Smooth muscle cell (in vitro differentiated cells): ENCODE results near the gene ARCN1. TPM values are rescaled to one million over a fixed set of nuclear protein-coding genes. Genes with fewer than 3 reads are reported as not detected.

ENCODE experiments used
- DNase-seq: peaks from one replicate; lab custom pipeline; 2025; ENCODE audit not compliant: unreplicated experiment; lab: John Stamatoyannopoulos, UW
- H2AFZ ChIP-seq: fragments of 200-600 bp; sonication (generic); 2 replicates; pipeline ENCODE4 v1.6.0; 2016; ENCODE audit warnings: antibody characterized with exemption, low read depth, mild to moderate bottlenecking
- H3F3A ChIP-seq: fragments of 200-600 bp; sonication (generic); 2 replicates; pipeline ENCODE4 v1.6.0; 2017; ENCODE audit warnings: antibody characterized with exemption, low read depth
- H3K27ac ChIP-seq: fragments of 200-600 bp; sonication (generic); 2 replicates; pipeline ENCODE4 v1.5.1; 2016; ENCODE audit warnings: low read depth, mild to moderate bottlenecking
- H3K27me3 ChIP-seq: fragments of 200-600 bp; sonication (generic); 2 replicates; pipeline ENCODE4 v1.6.1; 2016; ENCODE audit warnings: low read depth, mild to moderate bottlenecking
- H3K36me3 ChIP-seq: fragments of 200-600 bp; sonication (generic); 2 replicates; pipeline ENCODE4 v1.5.1; 2016; ENCODE audit warnings: low read depth
- H3K4me1 ChIP-seq: fragments of 200-600 bp; sonication (generic); 2 replicates; pipeline ENCODE4 v1.5.1; 2016; ENCODE audit warnings: low read depth
- H3K4me2 ChIP-seq: fragments of 200-600 bp; sonication (generic); 2 replicates; pipeline ENCODE4 v1.6.0; 2016; ENCODE audit warnings: mild to moderate bottlenecking
- H3K4me3 ChIP-seq: fragments of 200-600 bp; sonication (generic); 2 replicates; pipeline ENCODE4 v1.5.1; 2016; ENCODE audit warnings: mild to moderate bottlenecking
- H3K79me2 ChIP-seq: fragments of 200-600 bp; sonication (generic); 2 replicates; pipeline ENCODE4 v1.6.0; 2016; ENCODE audit warnings: low read depth, mild to moderate bottlenecking
- H3K9ac ChIP-seq: fragments of 200-600 bp; sonication (generic); 2 replicates; pipeline ENCODE4 v1.6.0; 2016; ENCODE audit warnings: low read depth
- H3K9me3 ChIP-seq: fragments of 200-600 bp; sonication (generic); replicated peaks from 2 replicates; pipeline ENCODE4 v1.5.1; 2016; ENCODE audit warnings: low read depth
- H4K20me1 ChIP-seq: fragments of 200-600 bp; sonication (generic); 2 replicates; pipeline ENCODE4 v1.6.0; 2016; ENCODE audit warnings: low read depth
- WGBS: methylation state at CpG from one replicate; pipeline ENCODE4 v1.1.7; 2016; ENCODE audit warnings: low lambda C conversion rate; 5-methylcytosine and 5-hydroxymethylcytosine counted together
- polyA plus RNA-seq: library from polyadenylated mRNA; unstranded; fragments of >200 nt; fragmentation: Nextera tagmentation; extraction: Ambion mirVana; gene quantifications from 2 replicates; pipeline ENCODE4 v1.2.1, GENCODE V29; 2016
- total RNA-seq: library from RNA; depleted of rRNA; stranded (reverse); fragments of >200 nt; gene quantifications from 2 replicates; pipeline ENCODE4 v1.2.3, GENCODE V29; 2014
- TF ChIP-seq, protein P1 (sequence below): fragments of 200-600 bp; sonication (generic); IDR thresholded peaks from 2 replicates; pipeline ENCODE4 v1.5.1; 2017; ENCODE audit warnings: borderline replicate concordance, mild to moderate bottlenecking, antibody characterized with exemption; ENCODE audit not compliant: insufficient read depth, poor library complexity, severe bottlenecking

Gene ARCN1
- total and polyA plus RNA-seq, 2 experiments from 2014 or later = 285 to 314 TPM

DNA sequence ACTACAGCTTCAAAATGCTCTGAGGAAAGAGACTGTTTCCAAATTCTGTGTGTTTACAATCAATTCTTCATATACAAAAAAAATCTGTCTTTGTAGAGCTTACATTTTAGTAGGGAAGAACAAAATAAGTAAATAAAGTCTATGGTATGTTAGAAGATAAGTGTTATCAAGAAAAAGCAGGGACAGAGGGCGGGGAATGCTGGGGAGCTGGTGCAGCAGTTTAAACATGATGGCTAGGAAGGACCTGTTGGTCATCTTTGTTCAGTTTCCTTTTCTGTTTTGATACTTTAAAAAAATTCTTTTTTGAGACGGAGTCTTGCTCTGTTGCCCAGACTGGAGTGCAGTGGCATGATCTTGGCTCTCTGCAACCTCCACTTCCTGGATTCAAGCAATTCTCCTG, 25.1 kb upstream of the ARCN1 start:
- H3K9me3 ChIP-seq = no peaks in the 10 kb centered on the region
- no peaks in the 10 kb centered on the region for H3K36me3 ChIP-seq
- no peak overlapping the region for H2AFZ ChIP-seq
- no peak for DNase-seq
- 98% methylated on average over 2 of the region's 2 CpGs for WGBS
- no peaks in the 10 kb centered on the region for H3K79me2 ChIP-seq
- no peaks in the 10 kb centered on the region for H3F3A ChIP-seq
- H3K4me2 ChIP-seq = no peak overlapping the region
- TF ChIP-seq, protein P1, sequence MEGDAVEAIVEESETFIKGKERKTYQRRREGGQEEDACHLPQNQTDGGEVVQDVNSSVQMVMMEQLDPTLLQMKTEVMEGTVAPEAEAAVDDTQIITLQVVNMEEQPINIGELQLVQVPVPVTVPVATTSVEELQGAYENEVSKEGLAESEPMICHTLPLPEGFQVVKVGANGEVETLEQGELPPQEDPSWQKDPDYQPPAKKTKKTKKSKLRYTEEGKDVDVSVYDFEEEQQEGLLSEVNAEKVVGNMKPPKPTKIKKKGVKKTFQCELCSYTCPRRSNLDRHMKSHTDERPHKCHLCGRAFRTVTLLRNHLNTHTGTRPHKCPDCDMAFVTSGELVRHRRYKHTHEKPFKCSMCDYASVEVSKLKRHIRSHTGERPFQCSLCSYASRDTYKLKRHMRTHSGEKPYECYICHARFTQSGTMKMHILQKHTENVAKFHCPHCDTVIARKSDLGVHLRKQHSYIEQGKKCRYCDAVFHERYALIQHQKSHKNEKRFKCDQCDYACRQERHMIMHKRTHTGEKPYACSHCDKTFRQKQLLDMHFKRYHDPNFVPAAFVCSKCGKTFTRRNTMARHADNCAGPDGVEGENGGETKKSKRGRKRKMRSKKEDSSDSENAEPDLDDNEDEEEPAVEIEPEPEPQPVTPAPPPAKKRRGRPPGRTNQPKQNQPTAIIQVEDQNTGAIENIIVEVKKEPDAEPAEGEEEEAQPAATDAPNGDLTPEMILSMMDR = no peak
- no peaks in the 10 kb centered on the region for H4K20me1 ChIP-seq
- H3K27ac ChIP-seq = no peak overlapping the region
- H3K27me3 ChIP-seq = no peaks in the 10 kb centered on the region
- no peak overlapping the region for H3K4me3 ChIP-seq
- no peaks in the 10 kb centered on the region for H3K4me1 ChIP-seq
- no peak overlapping the region for H3K9ac ChIP-seq

DNA sequence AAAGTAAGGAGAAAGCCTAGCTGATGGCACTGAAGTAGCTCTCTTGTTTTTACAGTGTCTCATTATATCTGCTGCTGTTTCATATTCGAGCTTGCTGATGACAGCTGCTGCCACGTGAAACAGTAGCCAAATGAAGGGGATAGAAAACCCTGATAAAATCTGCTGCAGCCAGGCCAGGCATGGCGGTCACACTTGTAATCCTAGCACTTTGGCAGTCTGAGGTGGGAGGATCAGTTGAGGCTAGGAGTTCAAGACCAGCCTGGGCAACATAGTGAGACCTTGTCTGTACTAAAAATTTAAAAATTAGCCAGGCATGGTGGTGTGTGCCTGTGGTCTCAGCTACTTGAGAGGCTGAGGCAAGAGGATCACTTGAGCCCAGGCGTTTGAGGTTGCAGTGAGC, 19.9 kb upstream of the ARCN1 start:
- H3K9ac ChIP-seq = no peak overlapping the region
- H3K4me3 ChIP-seq = no peak overlapping the region
- H2AFZ ChIP-seq = no peak overlapping the region
- no peaks in the 10 kb centered on the region for H3K79me2 ChIP-seq
- H3K36me3 ChIP-seq = peaks cover 6% of the 10 kb centered on the region
- H3F3A ChIP-seq = no peaks in the 10 kb centered on the region
- no peaks in the 10 kb centered on the region for H3K4me1 ChIP-seq
- no peak for DNase-seq
- no peak overlapping the region for H3K4me2 ChIP-seq
- no peaks in the 10 kb centered on the region for H3K27me3 ChIP-seq
- H4K20me1 ChIP-seq = no peaks in the 10 kb centered on the region
- WGBS = 77% methylated on average over 4 of the region's 4 CpGs
- no peak overlapping the region for H3K27ac ChIP-seq
- TF ChIP-seq, protein P1 = no peak
- H3K9me3 ChIP-seq = no peaks in the 10 kb centered on the region

DNA sequence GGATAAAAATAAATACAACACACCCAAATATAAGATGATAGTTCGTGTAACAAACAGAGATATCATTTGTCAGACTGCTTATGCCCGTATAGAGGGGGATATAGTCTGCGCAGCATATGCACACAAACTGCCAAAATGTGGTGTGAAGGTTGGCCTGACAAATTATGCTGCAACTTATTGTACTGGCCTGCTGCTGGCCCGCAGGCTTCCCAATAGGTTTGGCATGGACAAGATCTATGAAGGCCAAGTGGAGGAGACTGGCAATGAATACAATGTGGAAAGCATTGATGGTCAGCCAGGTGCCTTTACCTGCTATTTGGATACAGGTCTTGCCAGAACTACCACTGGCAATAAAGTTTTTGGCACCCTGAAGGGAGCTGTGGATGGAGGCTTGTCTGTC, 11.4 kb upstream of the ARCN1 start:
- TF ChIP-seq, protein P1 = no peak

DNA sequence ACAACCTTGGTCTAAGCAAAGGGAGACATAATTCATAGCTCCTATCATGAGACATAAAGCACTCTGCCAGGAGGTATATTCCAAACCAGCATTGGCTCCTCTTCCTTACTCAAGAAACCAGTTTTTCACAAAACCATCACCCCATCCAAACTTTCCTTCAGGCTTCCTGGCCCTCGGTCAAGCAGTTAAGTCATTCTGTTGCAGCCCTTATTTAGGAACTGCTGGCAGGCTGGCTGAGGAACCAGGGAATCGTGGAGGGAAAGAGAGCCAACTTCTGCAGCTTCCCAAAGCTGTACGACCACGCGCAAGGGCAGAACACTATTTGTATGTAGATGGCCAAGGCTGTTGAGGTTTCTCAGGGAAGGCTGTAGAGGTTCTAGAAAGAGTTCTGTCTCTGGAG, 7.2 kb upstream of the ARCN1 start:
- H3K4me2 ChIP-seq = peak overlapping the region; percentile 94
- no peaks in the 10 kb centered on the region for H3K4me1 ChIP-seq
- no peak overlapping the region for H3K4me3 ChIP-seq
- peak overlapping the region; percentile 95 for H3K9ac ChIP-seq
- TF ChIP-seq, protein P1 = no peak
- no peaks in the 10 kb centered on the region for H3K27me3 ChIP-seq
- no peak overlapping the region for H3K27ac ChIP-seq
- H3K36me3 ChIP-seq = no peaks in the 10 kb centered on the region
- no peaks in the 10 kb centered on the region for H3K9me3 ChIP-seq
- H3K79me2 ChIP-seq = no peaks in the 10 kb centered on the region
- WGBS = 88% methylated on average over 5 of the region's 5 CpGs
- H2AFZ ChIP-seq = no peak overlapping the region
- H3F3A ChIP-seq = no peaks in the 10 kb centered on the region
- H4K20me1 ChIP-seq = no peaks in the 10 kb centered on the region
- DNase-seq = no peak

More for the DNA sequence above, 11.4 kb upstream of the ARCN1 start:
- Histone ChIP-seq H3K9me3 (no peaks in the 10 kb centered on the region), H3K27me3 (no peaks in the 10 kb centered on the region), H3K4me2 (no peak overlapping the region), H3K36me3 (no peaks in the 10 kb centered on the region), H3K9ac (no peak overlapping the region), H3K27ac (no peak overlapping the region), H3K4me3 (no peak overlapping the region), H4K20me1 (no peaks in the 10 kb centered on the region), H3F3A (no peaks in the 10 kb centered on the region), H3K4me1 (no peaks in the 10 kb centered on the region), H2AFZ (no peak overlapping the region), H3K79me2 (no peaks in the 10 kb centered on the region)
- no peak for DNase-seq
- WGBS = 95% methylated on average over 4 of the region's 4 CpGs
